ENCODE data around the gene OOSP2. TPM values are rescaled to one million over a fixed set of nuclear protein-coding genes. Genes with fewer than 3 reads are reported as not detected.

OOSP2 gene
- total RNA-seq, 1 donor from 2014 or later = not detected

- Mint-ChIP-seq H3K4me1 (ENCODE audit: unreplicated experiment) (no peaks in the 10 kb centered on the region), H3K36me3 (ENCODE audit: unreplicated experiment) (no peaks in the 10 kb centered on the region), H3K27me3 (ENCODE audit: unreplicated experiment) (no peaks in the 10 kb centered on the region)
Observed at GRCh38 chr11:60088364-60088763, 48.2 kb downstream of the OOSP2 start, which contains the start of gene MS4A2. TSS of gene MS4A2 (plus strand) at chr11:60088664. CDS start at chr11:60088766, 102 bp downstream.

GRCh38 chr11:60095477-60096120, 55.4 kb downstream of the OOSP2 start:
- TF ChIP-seq CTCF (IDR thresholded peaks at IDR 0.05) = no peak
- no peaks in the 10 kb centered on the region for H3K27me3 Mint-ChIP-seq (ENCODE audit: unreplicated experiment)
- DNase-seq (ENCODE audit: extremely low spot score, unreplicated experiment) = no peak
- no peak overlapping the region for H3K27ac Mint-ChIP-seq (ENCODE audit: unreplicated experiment)
- H3K9me3 Mint-ChIP-seq (ENCODE audit: unreplicated experiment) = no peaks in the 10 kb centered on the region
- H3K4me1 Mint-ChIP-seq (ENCODE audit: unreplicated experiment) = no peaks in the 10 kb centered on the region
- no peak overlapping the region for H3K4me3 Mint-ChIP-seq (ENCODE audit: unreplicated experiment)
- no peaks in the 10 kb centered on the region for H3K36me3 Mint-ChIP-seq (ENCODE audit: unreplicated experiment)

More at GRCh38 chr11:60088364-60088763, 48.2 kb downstream of the OOSP2 start, which contains the start of gene MS4A2:
- DNase-seq (ENCODE audit: extremely low spot score, unreplicated experiment) = no peak
- no peak within 1 kb of the TSS for H3K4me3 Mint-ChIP-seq (ENCODE audit: unreplicated experiment)
- no peak for TF ChIP-seq CTCF (IDR thresholded peaks at IDR 0.05)
- H3K27ac Mint-ChIP-seq (ENCODE audit: unreplicated experiment) = no peak within 1 kb of the TSS
- no peaks in the 10 kb centered on the region for H3K9me3 Mint-ChIP-seq (ENCODE audit: unreplicated experiment)

- H3K27me3 Mint-ChIP-seq (ENCODE audit: unreplicated experiment) = no peaks in the 10 kb centered on the region
- no peaks in the 10 kb centered on the region for H3K9me3 Mint-ChIP-seq (ENCODE audit: unreplicated experiment)
- H3K4me3 Mint-ChIP-seq (ENCODE audit: unreplicated experiment) = no peak overlapping the region
- DNase-seq (ENCODE audit: extremely low spot score, unreplicated experiment) = no peak
- H3K4me1 Mint-ChIP-seq (ENCODE audit: unreplicated experiment) = no peaks in the 10 kb centered on the region
- no peak overlapping the region for H3K27ac Mint-ChIP-seq (ENCODE audit: unreplicated experiment)
- TF ChIP-seq CTCF (IDR thresholded peaks at IDR 0.05) = no peak
- no peaks in the 10 kb centered on the region for H3K36me3 Mint-ChIP-seq (ENCODE audit: unreplicated experiment)
Observed at GRCh38 chr11:60097189-60097588, 57.0 kb downstream of the OOSP2 start.

Other genes with a start within 250 kb of the OOSP2 start
- 36.5 and 42.0 TPM in 2 replicates for gene MRPL16, start 229.6 kb upstream of the OOSP2 start, total RNA-seq
- not detected in 2 replicates for gene CBLIF, start 194.9 kb upstream of the OOSP2 start, total RNA-seq
- gene TCN1, start 173.9 kb upstream of the OOSP2 start, total RNA-seq = not detected in 2 replicates
- gene OOSP3, start 161.6 kb upstream of the OOSP2 start, total RNA-seq = not detected in 2 replicates
- gene OOSP1, start 102.0 kb upstream of the OOSP2 start, total RNA-seq = not detected in 2 replicates
- not detected in 2 replicates for gene OOSP4A, start 76.4 kb upstream of the OOSP2 start, total RNA-seq
- gene OOSP4B, start 23.2 kb upstream of the OOSP2 start, total RNA-seq = not detected in 2 replicates
- gene MS4A3, start 16.3 kb downstream of the OOSP2 start, total RNA-seq = not detected in 2 replicates
- gene MS4A2, start 48.3 kb downstream of the OOSP2 start, total RNA-seq = not detected in 2 replicates
- not detected in 2 replicates for gene MS4A6A, start 142.7 kb downstream of the OOSP2 start, total RNA-seq
- gene MS4A4E, start 202.7 kb downstream of the OOSP2 start, total RNA-seq = 0.30 TPM in 1 of 2 replicates, not detected in the other
- not detected in 2 replicates for gene MS4A4A, start 240.3 kb downstream of the OOSP2 start, total RNA-seq

Measured in osteocyte (in vitro differentiated cells).